Fibroblast of lung (primary cell): ENCODE results near the gene TXNDC12. TPM values are rescaled to one million over a fixed set of nuclear protein-coding genes. Genes with fewer than 3 reads are reported as not detected.
"Not testable (repeated sequence)": the region's sequence is repeated elsewhere in the genome, so short reads cannot be mapped to it uniquely, and the experiment has no call there.

Experiments used
- DNase-seq, 2 donors: peaks; one replicate each; pipeline versions ENCODE4 v3.0.0 to v3.0.0-alpha.2; 2010; ENCODE audit warnings: low read depth in 2 of 2
- H2AFZ ChIP-seq: 2 replicates; pipeline ENCODE4 v1.5.1; 2012; ENCODE audit warnings: low read length, control low read depth, inconsistent platforms
- H3K27ac ChIP-seq: 2 replicates; pipeline ENCODE4 v1.5.1; 2011; ENCODE audit warnings: low read length, control low read depth; ENCODE audit not compliant: insufficient read depth
- H3K27me3 ChIP-seq: 2 replicates; pipeline ENCODE4 v1.5.1; 2011; ENCODE audit warnings: mild to moderate bottlenecking, low read length; ENCODE audit not compliant: control insufficient read depth, insufficient read depth
- H3K36me3 ChIP-seq: 2 replicates; pipeline ENCODE4 v1.5.1; 2011; ENCODE audit warnings: low read length; ENCODE audit not compliant: control insufficient read depth, insufficient read depth
- H3K4me1 ChIP-seq: 2 replicates; pipeline ENCODE4 v1.5.1; 2011; ENCODE audit warnings: low read length; ENCODE audit not compliant: control insufficient read depth, insufficient read depth; ENCODE audit errors: extremely low read depth
- H3K4me2 ChIP-seq: 2 replicates; pipeline ENCODE4 v1.5.1; 2011; ENCODE audit warnings: low read length, control low read depth; ENCODE audit not compliant: insufficient read depth; ENCODE audit errors: extremely low read depth
- H3K4me3 ChIP-seq, 4 experiments: fragments of 200-600 bp in 1 of 4; sonication (generic) in 1 of 4; replicated peaks in 1 of 4; 2 replicates each; pipeline ENCODE4 v1.5.1; 2011 to 2016; ENCODE audit warnings: low read length in 4 of 4, low read depth in 3 of 4, mild to moderate bottlenecking in 3 of 4, control low read depth in 2 of 4, inconsistent platforms in 1 of 4, mixed read lengths in 1 of 4; ENCODE audit not compliant: insufficient read depth in 1 of 4; ENCODE audit errors: control extremely low read depth in 1 of 4
- H3K79me2 ChIP-seq: 2 replicates; pipeline ENCODE4 v1.5.1; 2012; ENCODE audit warnings: mild to moderate bottlenecking, low read length, inconsistent platforms; ENCODE audit not compliant: control insufficient read depth, insufficient read depth
- H3K9ac ChIP-seq: 2 replicates; pipeline ENCODE4 v1.5.1; 2011; ENCODE audit warnings: mild to moderate bottlenecking, low read length, control low read depth; ENCODE audit not compliant: insufficient read depth
- H3K9me3 ChIP-seq: 2 replicates; pipeline ENCODE4 v1.5.1; 2012; ENCODE audit warnings: low read depth, low read length; ENCODE audit not compliant: control insufficient read depth, insufficient read depth
- H4K20me1 ChIP-seq: 2 replicates; pipeline ENCODE4 v1.5.1; 2011; ENCODE audit warnings: low read length; ENCODE audit not compliant: control insufficient read depth, insufficient read depth; ENCODE audit errors: extremely low read depth
- EZH2 ChIP-seq: IDR thresholded peaks from 2 replicates; pipeline ENCODE4 v1.5.1; 2012; ENCODE audit warnings: low read length, control low read depth, mild to moderate bottlenecking; ENCODE audit errors: missing control alignments
- polyA plus RNA-seq, 2 donors: library from polyadenylated mRNA; depleted of rRNA in 1 of 2; stranded (reverse) in 1 of 2; unstranded in 1 of 2; fragments of >200 nt; gene quantifications; 2 replicates each; pipeline ENCODE4 v1.2.1, GENCODE V29; 2011 to 2012; ENCODE audit warnings: missing spikeins in 1 of 2
- total RNA-seq: library from RNA; depleted of rRNA; stranded (reverse); fragments of >200 nt; gene quantifications from 2 replicates; pipeline ENCODE4 v1.2.1, GENCODE V29; 2014
- TF ChIP-seq, protein P1 (sequence below), 2 donors: IDR thresholded peaks in 1 of 2; conservative IDR thresholded peaks in 1 of 2; 1 replicate in 1 of 2; 2 replicates in 1 of 2; pipeline ENCODE4 v1.5.1; 2011 to 2012; ENCODE audit warnings: low read length in 2 of 2, control low read depth in 1 of 2, inconsistent platforms in 1 of 2, low read depth in 1 of 2, mild to moderate bottlenecking in 1 of 2

Gene TXNDC12
- total and polyA plus RNA-seq, 2 donors (not counting 1 experiment from before 2014, with no cell fraction given), result 32.4 to 34.5 TPM

DNA sequence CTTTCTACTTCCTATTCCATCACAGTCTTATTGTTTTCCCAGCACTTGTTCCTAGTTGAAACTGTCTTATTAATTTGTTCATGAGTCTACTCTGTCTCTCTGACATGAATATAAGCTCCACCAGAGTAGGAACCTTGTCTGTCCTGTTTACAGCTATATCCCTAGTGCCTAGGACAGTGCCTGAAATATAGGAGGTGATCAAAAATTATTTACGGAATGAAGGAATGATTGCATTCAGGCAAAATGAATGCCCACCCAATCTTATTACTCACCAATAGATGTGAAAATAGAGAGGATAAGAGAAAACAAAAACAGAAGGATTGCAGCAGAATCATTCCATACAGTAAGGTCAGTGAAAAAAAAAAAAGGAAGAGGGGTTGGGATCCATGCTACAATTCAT, 1.1 kb downstream of the TXNDC12 start:
- DNase-seq, result no peak
- Histone ChIP-seq H4K20me1 (no peaks in the 10 kb centered on the region), H2AFZ (no peak overlapping the region), H3K4me2 (peak overlapping the region; percentile 97), H3K9me3 (no peaks in the 10 kb centered on the region), H3K9ac (no peak overlapping the region), H3K36me3 (peaks cover 4% of the 10 kb centered on the region), H3K4me3 (peak overlapping the region; percentile 79 to 91 (median 84)), H3K4me1 (peaks cover 8% of the 10 kb centered on the region), H3K27me3 (no peaks in the 10 kb centered on the region), H3K27ac (no peak overlapping the region), H3K79me2 (peaks cover 41% of the 10 kb centered on the region)
- TF ChIP-seq, protein P1, sequence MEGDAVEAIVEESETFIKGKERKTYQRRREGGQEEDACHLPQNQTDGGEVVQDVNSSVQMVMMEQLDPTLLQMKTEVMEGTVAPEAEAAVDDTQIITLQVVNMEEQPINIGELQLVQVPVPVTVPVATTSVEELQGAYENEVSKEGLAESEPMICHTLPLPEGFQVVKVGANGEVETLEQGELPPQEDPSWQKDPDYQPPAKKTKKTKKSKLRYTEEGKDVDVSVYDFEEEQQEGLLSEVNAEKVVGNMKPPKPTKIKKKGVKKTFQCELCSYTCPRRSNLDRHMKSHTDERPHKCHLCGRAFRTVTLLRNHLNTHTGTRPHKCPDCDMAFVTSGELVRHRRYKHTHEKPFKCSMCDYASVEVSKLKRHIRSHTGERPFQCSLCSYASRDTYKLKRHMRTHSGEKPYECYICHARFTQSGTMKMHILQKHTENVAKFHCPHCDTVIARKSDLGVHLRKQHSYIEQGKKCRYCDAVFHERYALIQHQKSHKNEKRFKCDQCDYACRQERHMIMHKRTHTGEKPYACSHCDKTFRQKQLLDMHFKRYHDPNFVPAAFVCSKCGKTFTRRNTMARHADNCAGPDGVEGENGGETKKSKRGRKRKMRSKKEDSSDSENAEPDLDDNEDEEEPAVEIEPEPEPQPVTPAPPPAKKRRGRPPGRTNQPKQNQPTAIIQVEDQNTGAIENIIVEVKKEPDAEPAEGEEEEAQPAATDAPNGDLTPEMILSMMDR (conservative IDR thresholded peaks at IDR 0.05 in 1 of 2, IDR thresholded peaks at IDR 0.05 in 1 of 2; ENCODE audit: low read depth in 1 of 2, low read length in 2 of 2), result no peak
- no peak for TF ChIP-seq EZH2

DNA sequence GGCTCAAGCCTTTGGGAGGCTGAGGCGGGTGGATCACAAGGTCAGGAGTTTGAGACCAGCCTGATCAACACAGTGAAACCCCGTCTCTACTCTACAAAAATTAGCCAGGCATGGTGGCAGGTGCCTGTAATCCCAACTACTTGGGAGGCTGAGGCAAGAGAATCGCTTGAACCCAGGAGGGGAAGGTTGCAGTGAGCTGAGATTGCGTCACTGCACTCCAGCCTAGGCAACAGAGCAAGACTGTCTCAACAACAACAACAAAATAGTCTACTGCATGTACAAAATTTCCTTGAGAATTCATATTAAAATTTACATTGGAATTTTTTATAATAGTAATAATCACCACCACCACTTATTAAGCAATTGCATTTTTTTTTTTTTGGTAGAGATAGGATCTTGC, 5.7 kb downstream of the TXNDC12 start:
- peaks cover 14% of the 10 kb centered on the region for H3K79me2 ChIP-seq
- not testable (repeated sequence) for H3K36me3 ChIP-seq, H2AFZ ChIP-seq, H4K20me1 ChIP-seq, H3K9me3 ChIP-seq, H3K27me3 ChIP-seq, H3K4me3 ChIP-seq, H3K9ac ChIP-seq, H3K4me2 ChIP-seq, DNase-seq, H3K27ac ChIP-seq, H3K4me1 ChIP-seq

DNA sequence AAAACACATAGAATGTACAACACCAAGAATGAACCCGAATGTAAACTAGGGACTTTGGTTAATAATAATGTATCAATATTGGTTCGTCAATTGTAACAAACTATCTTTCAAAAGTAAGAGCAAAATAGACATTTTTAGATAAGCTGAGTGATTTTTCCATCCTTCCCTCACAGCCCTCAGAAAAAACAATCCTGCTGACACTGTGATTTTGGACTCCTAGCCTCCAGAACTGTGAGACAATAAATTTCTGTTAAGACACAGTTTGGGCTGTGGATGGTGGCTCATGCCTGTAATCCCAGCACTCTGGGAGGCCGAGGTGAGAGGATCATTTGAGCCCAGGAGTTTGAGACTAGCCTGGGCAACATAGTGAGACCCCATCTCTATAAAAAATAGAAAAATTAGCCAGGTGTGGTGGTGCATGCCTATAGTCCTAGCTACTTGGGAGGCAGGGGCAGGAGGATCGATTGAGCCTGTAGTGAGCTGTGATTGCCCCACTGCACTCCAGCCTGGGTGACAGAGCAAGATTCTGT, 9.3 kb downstream of the TXNDC12 start:
- not testable (repeated sequence) for H3K9ac ChIP-seq, H3K9me3 ChIP-seq, H3K4me3 ChIP-seq, H4K20me1 ChIP-seq, H3K27me3 ChIP-seq, H3K27ac ChIP-seq, H3K4me2 ChIP-seq, H2AFZ ChIP-seq, H3K36me3 ChIP-seq, DNase-seq, H3K4me1 ChIP-seq, H3K79me2 ChIP-seq

DNA sequence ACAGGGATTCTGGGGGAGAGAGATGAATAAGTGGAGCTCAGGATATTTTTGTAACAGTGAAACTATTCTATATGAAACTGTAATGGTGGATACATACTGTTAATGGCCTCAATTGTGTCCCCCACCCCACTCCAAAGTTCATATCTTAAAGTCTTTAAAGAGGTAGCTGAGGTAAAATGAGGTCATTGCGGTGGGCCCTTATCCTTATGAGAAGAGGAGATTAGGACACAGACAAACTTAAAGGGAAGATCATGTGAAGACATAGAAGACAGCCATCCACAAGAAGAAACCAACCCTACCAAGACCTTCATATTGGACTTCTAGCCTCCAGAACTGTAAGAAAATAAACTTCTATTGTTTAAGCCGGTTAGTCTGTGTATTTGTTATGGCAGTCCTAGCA, 9.8 kb downstream of the TXNDC12 start:
- H3K36me3 ChIP-seq, result no peaks in the 10 kb centered on the region
- no peaks in the 10 kb centered on the region for H3K9me3 ChIP-seq
- no peak overlapping the region for H2AFZ ChIP-seq
- no peaks in the 10 kb centered on the region for H3K27me3 ChIP-seq
- peaks cover 3% of the 10 kb centered on the region for H3K79me2 ChIP-seq
- no peaks in the 10 kb centered on the region for H4K20me1 ChIP-seq
- no peak overlapping the region for H3K9ac ChIP-seq
- H3K27ac ChIP-seq, result no peak overlapping the region
- H3K4me1 ChIP-seq, result no peaks in the 10 kb centered on the region
- H3K4me3 ChIP-seq, result no peak overlapping the region
- no peak for DNase-seq
- TF ChIP-seq, protein P1 (conservative IDR thresholded peaks at IDR 0.05 in 1 of 2, IDR thresholded peaks at IDR 0.05 in 1 of 2; ENCODE audit: low read depth in 1 of 2, low read length in 2 of 2), result no peak
- TF ChIP-seq EZH2, result no peak
- no peak overlapping the region for H3K4me2 ChIP-seq
